Sigmoid colon (tissue), 7 donors: ENCODE measurements around the gene FIGN. TPM values are rescaled to one million over a fixed set of nuclear protein-coding genes. Genes with fewer than 3 reads are reported as not detected.

Source experiments
- DNase-seq: peaks from one replicate; pipeline ENCODE4 v3.0.0-alpha.2; 2019
- H3K27ac ChIP-seq, 4 donors: fragments of 200-600 bp; sonication (generic); one replicate each; pipeline ENCODE4 v1.5.1; 2016 to 2019; ENCODE audit warnings: mild to moderate bottlenecking in 1 of 4
- H3K27me3 ChIP-seq, 3 donors: fragments of 200-600 bp; sonication (generic); one replicate each; pipeline ENCODE4 v1.5.1; 2019; ENCODE audit warnings: mild to moderate bottlenecking in 1 of 3
- H3K36me3 ChIP-seq, 4 donors: fragments of 200-600 bp; sonication (generic); one replicate each; pipeline ENCODE4 v1.5.1; 2016 to 2019
- H3K4me1 ChIP-seq, 4 donors: fragments of 200-600 bp; sonication (generic); one replicate each; pipeline ENCODE4 v1.5.1; 2017 to 2019
- H3K4me3 ChIP-seq, 4 donors: fragments of 200-600 bp; sonication (generic); one replicate each; pipeline ENCODE4 v1.5.1; 2017 to 2019; ENCODE audit warnings: mild to moderate bottlenecking in 2 of 4, moderate library complexity in 1 of 4
- H3K9me3 ChIP-seq, 4 donors: fragments of 200-600 bp in 3 of 4; sonication (generic) in 3 of 4; one replicate each; pipeline versions ENCODE4 v1.5.1 to v1.6.1; 2013 to 2019
- CTCF ChIP-seq, 4 experiments: fragments of 450-650 bp in 3 of 4; fragments of 200-600 bp in 1 of 4; IDR thresholded peaks; one replicate each; pipeline ENCODE4 v1.5.1; 2016 to 2019; ENCODE audit warnings: antibody characterized with exemption in 4 of 4, mild to moderate bottlenecking in 3 of 4, moderate library complexity in 2 of 4
- EP300 ChIP-seq, 4 donors: sonication (generic); formaldehyde crosslinking; IDR thresholded peaks; one replicate each; pipeline ENCODE4 v1.6.1; 2017; ENCODE audit warnings: antibody characterized with exemption in 4 of 4
- POLR2A ChIP-seq, 2 donors: fragments of 450-650 bp; IDR thresholded peaks; one replicate each; pipeline ENCODE4 v1.6.1; 2016; ENCODE audit warnings: antibody characterized with exemption in 2 of 2, mild to moderate bottlenecking in 2 of 2, moderate library complexity in 2 of 2
- POLR2AphosphoS5 ChIP-seq, 4 donors: sonication (generic); formaldehyde crosslinking; IDR thresholded peaks; one replicate each; pipeline ENCODE4 v1.6.1; 2017; ENCODE audit warnings: antibody characterized with exemption in 4 of 4
- WGBS, 2 donors: extraction: QIAGEN DNeasy Blood & Tissue Kit; methylation state at CpG; one replicate each; pipeline ENCODE4 v1.1.7; 2013; 5-methylcytosine and 5-hydroxymethylcytosine counted together
- intact Hi-C: fragments of 100-400 bp; cut with DNase I; formaldehyde crosslinking; loops from one replicate; pipeline ENCODE4 v1.15.1; 2023
- polyA plus RNA-seq, 3 donors: library from polyadenylated mRNA; stranded (reverse); fragments of 200-250 nt; gene quantifications; one replicate each; pipeline ENCODE4 v1.2.3, GENCODE V29; 2013
- total RNA-seq, 4 donors: library from RNA; depleted of rRNA; stranded (reverse); fragments of >200 nt; gene quantifications; one replicate each; pipeline ENCODE4 v1.1.0, GENCODE V29; 2016
- donor health status: healthy with polysubstance abuse.
- donor health status: Bipolar disorder and iron deficiency.
- donor health status: healthy.

Gene FIGN
- total and polyA plus RNA-seq, 7 donors = under 0.01 to 8.0 (median 3.7) TPM; not detected in 1

- Histone ChIP-seq H3K4me1 (no peaks in the 10 kb centered on the region), H3K27me3 (no peaks in the 10 kb centered on the region), H3K27ac (no peak overlapping the region), H3K4me3 (no peak overlapping the region), H3K9me3 (no peaks in the 10 kb centered on the region), H3K36me3 (peaks cover 0 to 17% (median 2%) of the 10 kb centered on the region in 4 donors)
- intact Hi-C loops = no loop called here
- TF ChIP-seq CTCF (IDR thresholded peaks at IDR 0.05) = no peak
- TF ChIP-seq POLR2AphosphoS5 (IDR thresholded peaks at IDR 0.05) = no peak
- no peak for TF ChIP-seq EP300 (IDR thresholded peaks at IDR 0.05)
- TF ChIP-seq POLR2A (IDR thresholded peaks at IDR 0.05) = no peak
- DNase-seq = no peak
- WGBS, 2 donors = 84 to 90% methylated on average over 9 of the region's 9 CpGs
Measured at GRCh38 chr2:163612332-163612731, 123.5 kb downstream of the FIGN start.

GRCh38 chr2:163611557-163611906 is 124.3 kb downstream of the FIGN start:
- no peaks in the 10 kb centered on the region for H3K27me3 ChIP-seq
- H3K36me3 ChIP-seq = peaks cover 0 to 17% (median 2%) of the 10 kb centered on the region in 4 donors
- TF ChIP-seq POLR2A (IDR thresholded peaks at IDR 0.05) (no peak), CTCF (IDR thresholded peaks at IDR 0.05) (no peak), POLR2AphosphoS5 (IDR thresholded peaks at IDR 0.05) (no peak), EP300 (IDR thresholded peaks at IDR 0.05) (no peak)
- 84 to 91% methylated on average over 8 of the region's 8 CpGs for WGBS, 2 donors
- no peak overlapping the region for H3K4me3 ChIP-seq
- DNase-seq = no peak
- no peaks in the 10 kb centered on the region for H3K9me3 ChIP-seq
- no peak overlapping the region for H3K27ac ChIP-seq
- no peaks in the 10 kb centered on the region for H3K4me1 ChIP-seq
- intact Hi-C loops = no loop called here

- no peak overlapping the region for H3K27ac ChIP-seq
- H3K9me3 ChIP-seq = no peaks in the 10 kb centered on the region
- H3K36me3 ChIP-seq = peaks cover 0 to 17% (median 2%) of the 10 kb centered on the region in 4 donors
- WGBS, 2 donors = 83 to 90% methylated on average over 13 of the region's 13 CpGs
- DNase-seq = no peak
- TF ChIP-seq EP300 (IDR thresholded peaks at IDR 0.05) (no peak), POLR2AphosphoS5 (IDR thresholded peaks at IDR 0.05) (no peak), POLR2A (IDR thresholded peaks at IDR 0.05) (no peak), CTCF (IDR thresholded peaks at IDR 0.05) (no peak)
- no peak overlapping the region for H3K4me3 ChIP-seq
- intact Hi-C loops = no loop called here
- H3K4me1 ChIP-seq = no peaks in the 10 kb centered on the region
- H3K27me3 ChIP-seq = no peaks in the 10 kb centered on the region
Measured at GRCh38 chr2:163610817-163611556, 124.8 kb downstream of the FIGN start.

GRCh38 chr2:163607630-163608029 is 128.2 kb downstream of the FIGN start:
- no peak for DNase-seq
- Histone ChIP-seq H3K4me3 (no peak overlapping the region), H3K9me3 (no peaks in the 10 kb centered on the region), H3K27me3 (no peaks in the 10 kb centered on the region), H3K4me1 (no peaks in the 10 kb centered on the region), H3K36me3 (peaks cover 0 to 17% (median 2%) of the 10 kb centered on the region in 4 donors), H3K27ac (no peak overlapping the region)
- TF ChIP-seq POLR2AphosphoS5 (IDR thresholded peaks at IDR 0.05) (no peak), EP300 (IDR thresholded peaks at IDR 0.05) (no peak), POLR2A (IDR thresholded peaks at IDR 0.05) (no peak), CTCF (IDR thresholded peaks at IDR 0.05) (no peak)
- intact Hi-C loops = no loop called here

GRCh38 chr2:163606878-163607277 is 128.9 kb downstream of the FIGN start:
- TF ChIP-seq EP300 (IDR thresholded peaks at IDR 0.05) (no peak), POLR2AphosphoS5 (IDR thresholded peaks at IDR 0.05) (no peak), CTCF (IDR thresholded peaks at IDR 0.05) (no peak), POLR2A (IDR thresholded peaks at IDR 0.05) (no peak)
- no peaks in the 10 kb centered on the region for H3K9me3 ChIP-seq
- intact Hi-C loops = no loop called here
- H3K27ac ChIP-seq = no peak overlapping the region
- H3K4me3 ChIP-seq = no peak overlapping the region
- H3K27me3 ChIP-seq = no peaks in the 10 kb centered on the region
- no peaks in the 10 kb centered on the region for H3K4me1 ChIP-seq
- 87 to 91% methylated on average over 3 of the region's 3 CpGs for WGBS, 2 donors
- H3K36me3 ChIP-seq = peaks cover 0 to 17% (median 2%) of the 10 kb centered on the region in 4 donors
- no peak for DNase-seq
